ENCODE data around the gene TNIK.

DNA sequence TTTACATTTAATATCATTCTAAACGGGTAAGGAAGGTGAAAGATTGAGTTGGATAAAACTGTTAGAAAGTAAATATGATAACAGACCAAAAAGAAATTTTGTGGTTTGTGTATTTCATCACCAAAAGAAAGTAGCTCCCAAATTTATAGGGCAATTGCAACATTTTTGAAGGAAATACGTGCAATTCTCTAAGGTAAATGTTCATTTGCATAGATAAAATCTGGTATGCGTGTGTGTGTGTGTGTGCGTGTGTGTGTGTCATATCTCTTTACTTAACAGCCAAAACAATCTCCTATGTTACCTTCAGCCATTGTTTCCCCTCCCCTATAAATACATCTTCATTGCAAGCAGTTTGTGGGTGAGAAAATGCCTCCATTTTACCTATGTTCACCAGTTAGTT, 208.4 kb downstream of the TNIK start:
- TF ChIP-seq POLR2AphosphoS5 (IDR thresholded peaks at IDR 0.05) (no peak), TAF1 (IDR thresholded peaks at IDR 0.05; ENCODE audit: low read depth) (no peak), SMC3 (conservative IDR thresholded peaks at IDR 0.05; ENCODE audit: poor library complexity) (no peak), EZH2 (IDR thresholded peaks at IDR 0.05; ENCODE audit: borderline replicate concordance, insufficient read depth, low read length, poor library complexity, severe bottlenecking) (no peak), EP300 (conservative IDR thresholded peaks at IDR 0.05; ENCODE audit: poor library complexity, severe bottlenecking) (no peak), RAD21 (conservative IDR thresholded peaks at IDR 0.05) (no peak), MXI1 (conservative IDR thresholded peaks at IDR 0.05; ENCODE audit: poor library complexity, severe bottlenecking) (no peak)
- TF ChIP-seq, protein P1, sequence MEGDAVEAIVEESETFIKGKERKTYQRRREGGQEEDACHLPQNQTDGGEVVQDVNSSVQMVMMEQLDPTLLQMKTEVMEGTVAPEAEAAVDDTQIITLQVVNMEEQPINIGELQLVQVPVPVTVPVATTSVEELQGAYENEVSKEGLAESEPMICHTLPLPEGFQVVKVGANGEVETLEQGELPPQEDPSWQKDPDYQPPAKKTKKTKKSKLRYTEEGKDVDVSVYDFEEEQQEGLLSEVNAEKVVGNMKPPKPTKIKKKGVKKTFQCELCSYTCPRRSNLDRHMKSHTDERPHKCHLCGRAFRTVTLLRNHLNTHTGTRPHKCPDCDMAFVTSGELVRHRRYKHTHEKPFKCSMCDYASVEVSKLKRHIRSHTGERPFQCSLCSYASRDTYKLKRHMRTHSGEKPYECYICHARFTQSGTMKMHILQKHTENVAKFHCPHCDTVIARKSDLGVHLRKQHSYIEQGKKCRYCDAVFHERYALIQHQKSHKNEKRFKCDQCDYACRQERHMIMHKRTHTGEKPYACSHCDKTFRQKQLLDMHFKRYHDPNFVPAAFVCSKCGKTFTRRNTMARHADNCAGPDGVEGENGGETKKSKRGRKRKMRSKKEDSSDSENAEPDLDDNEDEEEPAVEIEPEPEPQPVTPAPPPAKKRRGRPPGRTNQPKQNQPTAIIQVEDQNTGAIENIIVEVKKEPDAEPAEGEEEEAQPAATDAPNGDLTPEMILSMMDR (IDR thresholded peaks at IDR 0.05; ENCODE audit: poor library complexity, severe bottlenecking): no peak
- TF ChIP-seq, protein P2, sequence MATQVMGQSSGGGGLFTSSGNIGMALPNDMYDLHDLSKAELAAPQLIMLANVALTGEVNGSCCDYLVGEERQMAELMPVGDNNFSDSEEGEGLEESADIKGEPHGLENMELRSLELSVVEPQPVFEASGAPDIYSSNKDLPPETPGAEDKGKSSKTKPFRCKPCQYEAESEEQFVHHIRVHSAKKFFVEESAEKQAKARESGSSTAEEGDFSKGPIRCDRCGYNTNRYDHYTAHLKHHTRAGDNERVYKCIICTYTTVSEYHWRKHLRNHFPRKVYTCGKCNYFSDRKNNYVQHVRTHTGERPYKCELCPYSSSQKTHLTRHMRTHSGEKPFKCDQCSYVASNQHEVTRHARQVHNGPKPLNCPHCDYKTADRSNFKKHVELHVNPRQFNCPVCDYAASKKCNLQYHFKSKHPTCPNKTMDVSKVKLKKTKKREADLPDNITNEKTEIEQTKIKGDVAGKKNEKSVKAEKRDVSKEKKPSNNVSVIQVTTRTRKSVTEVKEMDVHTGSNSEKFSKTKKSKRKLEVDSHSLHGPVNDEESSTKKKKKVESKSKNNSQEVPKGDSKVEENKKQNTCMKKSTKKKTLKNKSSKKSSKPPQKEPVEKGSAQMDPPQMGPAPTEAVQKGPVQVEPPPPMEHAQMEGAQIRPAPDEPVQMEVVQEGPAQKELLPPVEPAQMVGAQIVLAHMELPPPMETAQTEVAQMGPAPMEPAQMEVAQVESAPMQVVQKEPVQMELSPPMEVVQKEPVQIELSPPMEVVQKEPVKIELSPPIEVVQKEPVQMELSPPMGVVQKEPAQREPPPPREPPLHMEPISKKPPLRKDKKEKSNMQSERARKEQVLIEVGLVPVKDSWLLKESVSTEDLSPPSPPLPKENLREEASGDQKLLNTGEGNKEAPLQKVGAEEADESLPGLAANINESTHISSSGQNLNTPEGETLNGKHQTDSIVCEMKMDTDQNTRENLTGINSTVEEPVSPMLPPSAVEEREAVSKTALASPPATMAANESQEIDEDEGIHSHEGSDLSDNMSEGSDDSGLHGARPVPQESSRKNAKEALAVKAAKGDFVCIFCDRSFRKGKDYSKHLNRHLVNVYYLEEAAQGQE (IDR thresholded peaks at IDR 0.05; ENCODE audit: borderline replicate concordance): no peak
